HG03571 (cell line): ENCODE results near the gene ATP13A2.

ENCODE experiments used
- ATAC-seq: cut with Tn5 transposase; IDR thresholded peaks from one replicate; pipeline ENCODE4 v1.9.1; 2021; ENCODE audit not compliant: unreplicated experiment

Gene ATP13A2

DNA sequence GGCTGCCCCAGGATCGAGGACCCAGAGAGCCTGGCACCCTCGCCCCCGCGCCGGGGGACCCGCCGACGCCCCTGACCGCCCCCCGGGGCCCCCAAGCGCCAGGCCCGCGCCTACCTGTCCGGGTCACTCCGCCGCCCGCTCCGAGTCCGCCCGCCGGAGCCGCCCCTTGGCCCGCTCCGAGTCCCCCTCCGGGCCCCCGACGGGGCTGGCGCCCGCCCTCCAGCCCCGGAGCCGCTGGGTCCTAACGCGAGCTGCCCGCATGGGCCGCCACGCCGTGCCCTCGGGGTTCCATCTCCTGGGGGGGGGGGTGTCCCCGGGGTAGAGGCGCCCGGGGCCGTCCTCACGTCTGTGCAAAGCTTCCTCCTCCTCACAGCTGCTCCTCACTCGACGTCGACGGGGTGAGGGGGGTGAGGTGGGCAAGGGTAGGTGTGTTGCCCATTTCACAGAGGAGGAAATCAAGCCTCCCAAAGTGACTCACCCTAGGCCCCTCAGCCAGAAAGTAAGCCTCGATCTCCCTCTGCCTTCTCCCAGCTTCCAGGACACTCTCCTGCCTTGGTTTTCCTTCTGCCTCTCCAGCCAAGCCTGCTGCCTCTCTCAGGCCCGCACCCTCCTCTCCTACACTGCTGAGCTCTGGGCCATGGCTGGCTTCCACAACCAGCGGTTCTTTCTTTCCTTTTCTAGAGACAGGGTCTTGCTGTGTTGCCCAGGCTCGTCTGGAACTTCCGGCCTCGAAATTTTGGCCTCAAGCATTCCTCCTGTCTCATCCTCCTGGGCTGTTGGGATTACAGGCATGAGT is 31.1 kb downstream of the ATP13A2 start, which contains the start of gene MFAP2:
MFAP2 (minus strand) TSS at position 148 of the 796 bp plus-strand sequence. CDS start 2,347 bp downstream, outside the sequence.
- no peak for ATAC-seq

DNA sequence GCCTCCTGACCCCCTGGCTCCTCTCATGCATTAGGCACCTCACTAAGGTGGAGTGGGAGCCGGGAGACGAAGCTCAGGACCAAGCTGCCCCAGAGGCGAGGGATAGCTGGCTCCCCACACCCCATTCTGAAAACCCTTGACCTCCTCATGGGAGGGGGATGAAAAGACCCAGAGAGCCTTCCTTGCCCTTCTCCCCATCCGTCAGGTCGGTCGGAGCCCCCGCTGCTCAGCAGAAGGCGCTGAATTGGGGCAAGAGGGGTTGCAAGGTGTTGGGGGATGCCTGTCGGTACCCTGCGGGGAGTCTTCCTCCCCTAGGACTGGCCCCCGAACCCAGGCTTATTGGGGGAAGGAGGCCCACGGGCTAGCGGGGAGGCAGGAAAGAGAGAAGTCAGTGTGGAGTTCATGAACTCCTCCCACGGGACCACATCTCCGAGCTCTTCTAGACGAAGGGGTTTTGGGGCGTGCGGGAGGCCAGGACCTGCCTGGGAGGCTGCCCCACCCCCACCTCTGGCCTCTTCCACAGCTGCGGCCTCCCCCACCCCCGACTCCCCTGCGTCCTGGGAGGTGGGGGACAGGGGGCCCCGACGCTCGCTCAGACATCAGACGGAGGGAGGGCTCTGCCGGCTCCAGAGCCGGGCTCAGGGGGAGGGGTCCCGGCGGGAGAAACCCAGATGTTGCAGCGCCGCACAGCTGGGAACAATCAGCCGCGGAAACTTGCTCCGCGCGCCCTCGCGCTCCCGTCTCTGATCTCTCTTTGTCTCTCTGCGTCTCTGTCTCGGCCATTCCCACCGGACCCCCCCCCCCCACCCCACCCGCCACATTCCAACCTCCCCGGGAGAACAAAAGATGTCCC is 32.0 kb downstream of the ATP13A2 start:
- ATAC-seq, result no peak

DNA sequence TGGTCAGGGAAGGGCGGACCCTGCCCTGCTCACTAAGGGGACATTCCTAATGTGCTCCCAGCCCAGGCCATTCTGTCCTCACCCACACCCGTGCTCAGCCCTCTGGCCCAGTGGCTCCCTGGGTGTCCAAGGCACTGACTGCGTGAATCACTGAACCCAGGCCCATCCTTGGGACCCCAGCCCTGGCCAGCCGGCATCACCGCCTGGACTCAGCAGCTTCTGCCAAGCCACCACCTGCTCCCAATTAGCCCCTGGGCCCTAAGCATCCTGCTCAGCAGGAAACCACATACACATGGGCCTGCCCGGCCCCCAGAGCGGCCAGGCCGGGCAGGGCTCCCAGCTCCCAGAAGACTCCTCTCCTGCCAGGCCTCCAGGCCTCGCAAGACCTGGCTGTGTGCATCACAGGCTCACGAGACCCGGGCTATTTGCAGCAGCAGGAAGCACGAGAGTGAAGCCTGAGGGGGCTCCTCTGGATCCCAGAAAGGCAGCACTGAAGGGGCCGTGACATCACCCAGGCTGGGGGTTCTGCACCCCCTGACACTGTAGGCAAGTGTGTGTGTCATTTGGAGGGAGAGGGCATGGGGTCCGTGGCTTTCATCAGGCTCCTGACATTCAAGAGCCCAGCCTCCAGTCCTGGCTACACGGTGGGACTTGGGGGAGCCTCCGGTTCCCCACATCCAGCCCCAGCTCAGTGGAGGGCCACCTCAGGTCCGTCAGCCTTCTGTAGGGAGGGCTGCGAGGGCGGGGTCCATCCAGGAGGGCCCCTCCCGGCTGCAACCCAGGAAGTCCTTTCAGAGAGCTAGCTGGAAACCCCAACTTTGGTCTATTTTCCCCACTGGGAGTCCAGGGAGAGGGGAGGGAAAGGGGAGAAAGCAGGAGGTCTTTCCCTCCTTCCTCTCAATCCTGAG is 32.9 kb downstream of the ATP13A2 start:
- ATAC-seq, result no peak

DNA sequence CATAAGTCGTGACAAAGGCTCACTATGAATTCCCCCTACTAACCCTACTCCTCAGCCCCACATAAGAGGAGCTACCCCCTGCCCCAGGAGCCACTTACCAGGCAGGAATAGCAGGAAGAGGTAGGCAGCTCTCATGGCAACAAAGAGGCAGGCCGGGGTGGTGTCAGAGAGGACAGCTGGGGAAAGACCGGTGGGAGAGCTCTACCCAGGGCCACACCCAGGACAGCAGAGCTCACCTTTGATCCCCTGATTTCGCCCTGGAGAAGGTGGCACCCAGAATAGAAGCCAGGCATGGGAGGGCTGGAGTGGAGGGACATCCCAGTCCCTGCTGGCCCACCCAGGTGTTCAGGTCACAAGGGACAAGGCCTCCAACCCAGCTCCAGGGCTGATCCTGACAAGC is 33.6 kb downstream of the ATP13A2 start:
- ATAC-seq, result no peak

DNA sequence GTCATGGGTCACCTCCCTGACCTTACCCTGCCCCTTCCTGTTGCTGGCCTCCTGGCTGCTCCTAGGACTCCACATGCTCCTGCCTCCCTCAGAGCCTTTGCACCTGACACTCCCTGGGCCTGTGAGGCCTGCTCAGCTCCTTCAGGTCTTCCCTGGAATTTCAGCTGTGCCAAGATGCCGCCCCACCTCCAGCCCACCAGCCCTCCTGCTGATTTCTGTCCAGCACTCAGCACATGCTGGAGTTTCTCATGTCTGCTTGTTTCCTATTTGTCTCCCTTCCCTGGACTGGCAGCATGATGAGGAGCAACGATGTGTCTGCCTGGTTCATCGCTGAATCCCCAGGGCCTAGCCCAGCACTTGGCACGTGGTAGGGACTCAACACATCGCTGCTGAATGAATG is 34.4 kb downstream of the ATP13A2 start:
- no peak for ATAC-seq

DNA sequence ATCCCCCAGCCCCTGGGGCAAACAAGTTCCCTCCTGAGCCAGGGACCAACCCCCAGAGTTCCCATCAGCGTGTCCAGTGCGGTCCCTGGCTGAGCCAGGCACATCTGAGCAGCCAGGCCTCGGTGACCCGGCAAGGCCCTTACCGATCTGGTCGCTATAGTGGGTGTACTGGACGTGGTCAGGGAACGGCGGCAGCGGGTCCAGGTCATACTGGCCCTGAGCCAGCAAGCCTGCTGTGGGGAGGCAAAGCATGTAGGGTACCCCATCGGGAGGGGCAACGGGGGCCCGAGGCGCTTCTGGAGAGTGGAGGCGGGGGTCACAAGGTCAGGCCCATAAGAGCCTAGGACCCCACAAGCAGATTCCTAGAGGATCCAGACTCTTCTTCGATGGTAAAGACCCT is 34.8 kb downstream of the ATP13A2 start:
- no peak for ATAC-seq

DNA sequence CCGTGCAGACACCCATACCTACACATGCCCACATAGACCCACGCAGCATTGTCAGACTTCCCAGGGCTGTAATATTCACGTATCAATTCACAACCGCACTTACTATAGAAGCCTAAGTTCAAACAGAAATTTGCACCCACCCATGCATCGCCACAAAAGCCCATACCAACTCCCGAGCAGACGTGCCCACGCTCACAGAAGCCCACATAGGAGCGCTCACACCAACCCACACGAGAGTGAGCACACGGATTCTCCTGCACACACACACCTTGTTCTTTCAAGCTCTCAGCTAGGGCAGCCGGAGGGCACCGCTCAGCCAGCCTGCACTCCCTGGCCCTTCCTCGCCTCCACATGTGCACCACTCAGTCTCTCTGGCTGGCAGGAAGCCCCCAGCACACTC is 35.9 kb downstream of the ATP13A2 start:
- no peak for ATAC-seq

DNA sequence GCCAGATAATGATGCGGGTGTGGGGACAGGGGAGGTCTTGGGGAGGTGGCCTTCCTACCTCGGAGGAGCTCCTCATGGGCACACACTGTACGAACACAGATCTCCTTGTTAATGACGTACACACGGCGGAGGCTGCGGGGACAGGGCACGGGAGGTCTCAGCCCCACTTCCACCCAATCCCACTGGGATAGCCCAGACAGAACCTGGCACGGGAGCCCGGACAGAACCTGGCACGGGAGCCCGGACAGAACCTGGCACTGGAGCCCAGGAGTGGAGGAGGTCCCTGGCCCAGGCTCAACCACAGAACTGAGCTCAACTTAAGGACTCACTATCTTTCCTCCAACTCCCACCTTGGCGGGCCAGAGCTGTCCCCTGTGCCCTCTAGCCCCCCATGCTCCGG is 36.5 kb downstream of the ATP13A2 start:
- no peak for ATAC-seq

DNA sequence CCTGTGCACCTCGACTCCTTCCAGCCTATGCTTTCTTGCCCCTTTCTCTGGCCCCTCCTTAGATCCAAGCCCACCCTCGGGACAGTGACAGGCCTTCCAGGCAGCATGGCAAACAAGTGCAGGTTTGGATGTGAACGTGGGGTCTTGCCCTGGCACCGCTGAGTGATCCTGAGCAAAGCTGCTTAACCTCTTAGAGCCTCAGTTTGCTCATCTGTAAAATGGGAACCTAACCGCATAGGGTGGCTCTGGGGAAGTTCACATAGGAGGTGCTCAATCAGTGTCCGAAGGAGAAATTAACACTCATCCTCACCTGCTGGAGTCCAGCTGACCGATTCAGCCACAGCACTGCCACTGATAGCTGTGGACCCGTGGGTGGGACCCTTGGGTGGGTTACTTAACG is 38.5 kb downstream of the ATP13A2 start:
- no peak for ATAC-seq

DNA sequence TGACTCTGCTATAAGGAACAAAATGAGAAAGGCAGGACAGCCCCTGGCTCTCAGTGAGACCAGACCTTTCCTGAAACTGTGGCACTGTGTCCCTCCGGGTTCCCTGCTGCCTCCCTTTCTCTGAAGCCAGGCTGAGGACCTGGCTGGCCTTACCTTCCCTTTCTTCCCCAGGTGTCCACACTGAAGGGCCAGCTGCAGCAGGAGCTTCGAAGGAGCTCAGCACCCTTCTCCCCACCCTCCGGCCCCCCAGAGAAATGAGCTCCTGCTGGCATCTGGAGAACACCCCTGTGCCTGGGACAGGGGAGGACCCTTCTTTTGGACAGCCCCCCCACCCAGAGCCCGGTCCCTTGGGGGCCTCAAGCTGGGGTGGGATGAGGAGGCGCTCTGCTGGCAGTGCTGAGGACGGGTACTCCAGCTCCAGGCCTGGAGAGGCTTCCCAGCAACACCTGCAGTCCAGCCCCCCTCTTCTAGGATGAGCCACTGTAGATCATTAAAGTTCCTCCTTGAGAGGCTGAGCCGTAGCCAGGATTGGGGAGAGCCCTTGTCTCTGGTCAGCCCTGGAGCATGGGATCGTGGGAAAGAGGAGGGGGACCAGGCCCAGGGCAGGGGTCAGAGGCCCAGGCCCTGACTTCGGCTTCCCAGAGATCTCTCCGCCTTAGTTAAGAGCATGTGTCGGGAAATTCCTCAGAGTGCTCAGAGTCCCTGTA is 39.4 kb downstream of the ATP13A2 start:
- ATAC-seq, result no peak

DNA sequence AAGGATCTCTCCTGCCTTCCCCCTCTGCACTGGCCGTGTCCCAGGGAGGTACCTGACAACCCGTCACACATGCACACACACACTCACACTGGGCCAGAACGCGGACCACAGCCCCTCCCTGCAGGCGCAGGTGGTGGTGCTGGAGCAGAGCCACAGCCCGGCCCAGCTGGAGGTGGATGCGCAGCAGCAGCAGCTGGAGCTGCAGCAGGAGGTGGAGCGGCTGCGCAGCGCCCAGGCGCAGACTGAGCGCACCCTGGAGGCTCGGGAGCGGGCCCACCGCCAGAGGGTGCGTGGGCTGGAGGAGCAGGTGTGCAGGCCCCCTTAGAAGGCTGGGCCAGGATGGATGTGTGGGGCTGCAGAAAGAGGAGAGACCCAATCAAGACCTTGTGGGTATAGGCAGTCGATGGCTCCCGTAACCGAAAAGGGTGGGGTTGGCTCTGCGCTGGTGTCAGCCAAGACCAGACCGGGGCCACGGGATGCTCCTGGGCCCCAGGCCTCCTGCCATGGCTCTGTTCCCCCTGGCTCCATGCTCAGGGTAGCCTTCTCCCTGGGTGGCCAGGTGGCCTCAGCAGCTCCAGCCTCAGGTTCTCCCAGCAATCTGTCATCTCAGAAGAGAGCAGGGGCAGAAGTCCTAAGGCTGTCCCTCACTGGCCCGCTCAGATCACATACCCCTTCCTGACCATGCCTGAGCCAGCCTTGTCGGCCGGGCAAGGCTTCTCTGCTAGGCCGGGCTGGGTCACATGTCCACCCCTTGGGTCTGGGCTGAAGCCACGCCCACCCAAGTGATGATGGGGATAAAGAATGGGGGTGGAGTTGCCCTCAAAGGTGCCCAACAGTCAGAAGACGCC is 40.2 kb downstream of the ATP13A2 start:
- no peak for ATAC-seq

DNA sequence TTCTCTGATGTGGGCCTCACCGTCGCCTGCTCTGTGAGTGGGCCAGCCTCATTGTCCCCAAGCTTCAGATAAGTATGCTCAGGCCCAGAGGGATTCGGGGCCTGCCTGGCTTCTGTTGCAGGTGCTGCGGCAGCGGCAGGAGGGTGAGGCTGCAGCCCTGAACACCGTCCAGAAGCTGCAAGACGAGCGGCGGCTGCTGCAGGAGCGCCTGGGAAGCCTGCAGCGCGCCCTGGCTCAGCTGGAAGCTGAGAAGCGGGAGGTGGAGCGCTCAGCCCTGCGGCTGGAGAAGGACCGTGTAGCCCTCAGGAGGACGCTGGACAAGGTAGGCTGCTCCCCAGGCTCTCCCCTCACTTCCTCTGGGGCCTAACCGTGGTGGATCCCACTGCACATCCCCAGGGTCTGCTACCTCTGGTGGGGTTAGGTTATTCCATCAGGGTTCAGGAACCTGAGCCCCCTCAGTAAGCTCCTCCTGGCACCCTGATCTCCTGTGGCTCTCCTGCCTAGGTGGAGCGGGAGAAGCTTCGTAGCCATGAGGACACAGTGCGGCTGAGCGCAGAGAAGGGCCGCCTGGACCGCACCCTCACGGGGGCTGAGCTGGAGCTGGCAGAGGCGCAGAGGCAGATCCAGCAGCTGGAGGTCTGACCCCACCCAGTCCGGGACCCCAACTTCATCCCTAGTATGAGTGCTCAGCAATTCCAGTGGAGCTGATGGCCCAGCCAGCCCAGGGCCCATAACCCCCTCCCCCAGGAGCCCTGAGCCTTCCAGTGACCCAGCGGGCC is 41.4 kb downstream of the ATP13A2 start:
- ATAC-seq, result no peak

DNA sequence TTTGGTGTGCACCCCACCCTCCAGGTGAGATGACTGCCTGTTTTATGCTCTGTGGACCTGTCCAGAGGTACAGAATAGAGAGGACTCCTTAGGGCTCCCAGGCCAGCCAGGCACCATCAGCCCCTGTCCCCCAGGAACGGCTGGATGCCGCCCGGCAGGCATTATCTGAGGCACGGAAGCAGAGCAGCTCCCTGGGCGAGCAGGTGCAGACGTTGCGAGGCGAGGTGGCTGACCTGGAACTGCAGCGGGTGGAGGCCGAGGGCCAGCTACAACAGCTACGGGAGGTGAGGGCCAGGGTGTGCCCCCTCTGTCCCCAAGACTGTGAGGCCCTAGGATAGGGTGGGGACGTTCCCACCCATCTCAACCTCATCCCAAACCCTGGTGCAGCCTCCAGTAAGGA is 42.1 kb downstream of the ATP13A2 start:
- no peak for ATAC-seq

DNA sequence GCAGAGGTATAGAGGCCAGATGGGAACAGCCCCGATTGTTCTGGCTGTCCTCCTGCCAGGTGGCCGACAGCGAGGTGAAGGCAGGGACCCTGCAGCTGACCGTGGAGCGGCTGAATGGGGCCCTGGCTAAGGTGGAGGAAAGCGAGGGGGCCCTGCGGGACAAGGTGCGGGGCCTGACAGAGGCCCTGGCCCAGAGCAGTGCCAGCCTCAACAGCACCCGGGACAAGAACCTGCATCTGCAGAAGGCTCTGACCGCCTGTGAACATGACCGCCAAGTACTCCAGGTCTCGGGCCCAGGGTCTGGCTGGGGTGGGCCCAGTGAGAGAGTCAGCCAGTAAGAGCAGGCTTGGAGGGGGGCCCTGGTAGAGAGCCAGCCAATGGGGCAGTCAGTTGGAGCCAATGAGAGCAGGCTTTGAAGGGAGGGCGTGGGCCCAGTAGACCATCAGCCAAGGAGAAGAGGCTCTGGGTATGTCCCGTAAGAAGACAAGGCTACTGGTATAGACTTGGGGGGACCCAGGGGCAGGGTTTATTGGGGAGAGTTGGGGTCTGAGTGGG is 42.6 kb downstream of the ATP13A2 start:
- no peak for ATAC-seq

DNA sequence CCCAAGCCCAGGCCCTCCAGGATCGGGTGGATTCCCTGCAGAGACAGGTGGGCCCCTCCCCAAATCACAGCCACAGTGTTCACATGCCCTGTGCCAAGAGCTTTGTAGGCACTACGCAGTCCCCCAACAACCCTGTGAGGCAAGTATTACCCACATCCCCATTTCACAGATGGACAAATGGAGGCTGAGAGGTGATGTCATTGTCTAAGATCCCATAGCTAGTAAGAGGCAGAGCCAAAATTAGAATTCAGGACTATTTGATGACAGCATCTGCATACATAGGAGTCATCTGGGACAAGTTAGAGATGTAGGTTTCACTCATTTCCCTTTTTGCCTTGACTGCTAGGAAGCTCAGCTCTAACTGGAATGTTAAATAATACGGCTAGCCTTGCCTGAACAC is 43.4 kb downstream of the ATP13A2 start:
- no peak for ATAC-seq

DNA sequence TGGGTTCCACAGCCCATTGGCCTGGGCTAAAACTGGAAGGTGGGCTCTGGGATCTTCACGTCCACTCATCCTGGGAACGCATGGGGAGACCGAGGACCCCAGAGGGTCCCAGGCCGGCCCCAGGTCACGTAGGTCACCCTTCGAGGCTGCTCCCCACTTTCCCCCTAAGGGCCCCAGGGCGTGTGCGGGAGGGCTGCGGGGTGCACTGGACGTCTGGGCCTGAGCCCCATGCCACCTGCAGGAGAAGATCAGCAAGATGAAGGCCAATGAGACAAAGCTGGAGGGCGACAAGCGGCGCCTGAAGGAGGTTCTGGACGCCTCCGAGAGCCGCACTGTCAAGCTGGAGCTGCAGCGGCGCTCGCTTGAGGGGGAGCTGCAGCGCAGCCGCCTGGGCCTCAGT is 43.8 kb downstream of the ATP13A2 start:
- ATAC-seq, result no peak

DNA sequence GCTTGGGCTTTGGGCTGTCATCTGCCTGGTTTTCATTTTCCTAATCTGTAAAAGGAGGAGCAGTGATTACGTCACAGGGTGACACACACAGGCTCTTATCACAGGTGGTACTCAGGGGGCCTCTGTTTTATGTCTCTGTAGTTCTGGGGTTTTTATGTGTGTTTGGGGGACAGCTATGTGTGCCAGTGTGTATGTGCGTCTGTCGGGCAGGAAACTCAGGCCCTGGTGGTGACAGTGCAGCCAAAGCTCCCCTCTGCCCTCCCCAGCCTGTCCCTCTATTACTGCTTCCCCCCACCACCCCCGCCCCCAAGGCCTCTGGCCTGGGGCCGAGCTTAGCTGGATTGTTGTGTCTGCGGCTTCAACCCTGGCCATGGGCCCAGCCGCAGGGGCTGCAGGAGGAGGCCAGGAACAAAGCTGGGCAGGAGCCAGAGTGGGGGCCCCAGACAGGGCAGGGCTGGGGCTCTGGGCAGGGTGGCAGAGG is 44.6 kb downstream of the ATP13A2 start:
- no peak for ATAC-seq

DNA sequence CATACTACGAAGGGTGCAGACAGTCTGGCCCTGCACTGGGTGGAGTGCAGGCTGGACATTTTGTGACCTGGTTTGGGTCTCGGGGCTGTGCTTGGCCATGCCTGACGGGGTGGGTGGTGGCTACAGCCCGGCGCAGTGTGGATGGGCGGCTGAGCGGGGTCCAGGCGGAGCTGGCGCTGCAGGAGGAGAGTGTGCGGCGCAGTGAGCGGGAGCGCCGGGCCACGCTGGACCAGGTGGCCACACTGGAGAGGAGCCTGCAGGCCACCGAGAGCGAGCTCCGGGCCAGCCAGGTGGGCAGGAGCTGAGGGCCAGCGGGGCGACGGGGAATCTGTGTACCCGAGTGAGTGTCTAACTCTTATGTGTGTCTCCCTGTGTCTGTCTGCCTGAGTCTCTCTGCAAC is 45.4 kb downstream of the ATP13A2 start:
- no peak for ATAC-seq
